A549 (cell line): ENCODE measurements around the gene ZNF470. TPM values are rescaled to one million over a fixed set of nuclear protein-coding genes. Genes with fewer than 3 reads are reported as not detected.

Experiments used
- ATAC-seq, 2 experiments: fragments of 200-7000 bp in 1 of 2; fragments of >200 bp in 1 of 2; cut with Nextera tagmentation in 1 of 2; cut with Tn5 transposase in 1 of 2; 3 replicates each; pipeline versions ENCODE4 v1.8.0 to v1.9.1; 2018 to 2020; ENCODE audit warnings: mild to moderate bottlenecking in 1 of 2, moderate library complexity in 1 of 2
- CTCF ChIA-PET: fragments of 300-600 bp; sonication (Branson Sonifier 250); formaldehyde crosslinking; extraction: SDS; loops from one replicate; lab custom pipeline; 2021; ENCODE audit warnings: antibody characterized with exemption, inconsistent platforms; lab: Yijun Ruan, JAX
- POLR2A ChIA-PET: fragments of 350-600 bp; formaldehyde crosslinking; extraction: SDS; loops from one replicate; lab custom pipeline; 2021; ENCODE audit warnings: antibody characterized with exemption, inconsistent platforms; lab: Yijun Ruan, JAX
- DNase-seq, 2 experiments: peaks; one replicate each; pipeline versions ENCODE4 v3.0.0 to v3.0.0-alpha.2; 2011 to 2016; ENCODE audit warnings: low read depth in 1 of 2, low spot score in 1 of 2
- FAIRE-seq: peaks from 2 replicates; lab custom pipeline; 2011; peaks lifted over from hg19 to GRCh38; lab: Jason Lieb, UNC
- H3K27ac ChIP-seq, 2 experiments: fragments of >200 bp; sonication (Bioruptor Twin); formaldehyde crosslinking; 3 replicates each; pipeline ENCODE4 v1.5.1; 2016 to 2017
- H3K4me1 ChIP-seq: fragments of >200 bp; sonication (Bioruptor Twin); formaldehyde crosslinking; 3 replicates; pipeline ENCODE4 v1.6.1; 2016
- H3K4me2 ChIP-seq: fragments of >200 bp; sonication (Bioruptor Twin); formaldehyde crosslinking; 3 replicates; pipeline ENCODE4 v1.6.1; 2016
- H3K4me3 ChIP-seq: fragments of >200 bp; sonication (Bioruptor Twin); formaldehyde crosslinking; 3 replicates; pipeline ENCODE4 v1.5.1; 2016
- H3K9me3 ChIP-seq: fragments of >200 bp; sonication (Bioruptor Twin); formaldehyde crosslinking; 3 replicates; pipeline ENCODE4 v1.6.1; 2016
- BHLHE40 ChIP-seq: IDR thresholded peaks from 2 replicates; pipeline ENCODE4 v1.6.1; 2012; ENCODE audit warnings: low read depth, low read length, inconsistent platforms
- CHD4 ChIP-seq: fragments of 200-600 bp; sonication (generic); IDR thresholded peaks from 2 replicates; pipeline ENCODE4 v1.6.1; 2016; ENCODE audit warnings: antibody characterized with exemption, mild to moderate bottlenecking, borderline replicate concordance
- EHMT2 ChIP-seq: fragments of 200-600 bp; sonication (generic); IDR thresholded peaks from 2 replicates; pipeline ENCODE4 v1.6.1; 2016; ENCODE audit warnings: antibody characterized with exemption, low read depth, mild to moderate bottlenecking, moderate library complexity
- FOSB ChIP-seq: fragments of 250-450 bp; sonication (Bioruptor Pico); IDR thresholded peaks from 2 replicates; pipeline ENCODE4 v1.5.0; 2020; ENCODE audit warnings: mild to moderate bottlenecking, moderate library complexity
- FOXS1 ChIP-seq: fragments of 250-450 bp; sonication (Bioruptor Pico); IDR thresholded peaks from 2 replicates; pipeline ENCODE4 v1.5.0; 2020; ENCODE audit warnings: mild to moderate bottlenecking, moderate library complexity
- HEYL ChIP-seq: fragments of 250-450 bp; sonication (Bioruptor Pico); IDR thresholded peaks from 2 replicates; pipeline ENCODE4 v1.8.0; 2021; ENCODE audit warnings: mild to moderate bottlenecking, moderate library complexity
- HOXA7 ChIP-seq: fragments of 250-450 bp; sonication (Bioruptor Pico); IDR thresholded peaks from 2 replicates; pipeline ENCODE4 v1.5.0; 2020; ENCODE audit warnings: mild to moderate bottlenecking, moderate library complexity
- HOXB13 ChIP-seq: fragments of 250-450 bp; sonication (Bioruptor Pico); IDR thresholded peaks from 2 replicates; pipeline ENCODE4 v1.5.0; 2020; ENCODE audit warnings: low read depth, mild to moderate bottlenecking, moderate library complexity
- HOXB5 ChIP-seq: fragments of 250-450 bp; sonication (Bioruptor Pico); IDR thresholded peaks from 2 replicates; pipeline ENCODE4 v1.5.0; 2020; ENCODE audit warnings: mild to moderate bottlenecking, moderate library complexity
- JUN ChIP-seq, 2 experiments: fragments of >200 bp; sonication (Bioruptor Twin); formaldehyde crosslinking; IDR thresholded peaks; 2 replicates in 1 of 2; 3 replicates in 1 of 2; pipeline ENCODE4 v1.6.1; 2016 to 2017
- KDM1A ChIP-seq: fragments of 200-600 bp; sonication (generic); IDR thresholded peaks from 2 replicates; pipeline ENCODE4 v1.6.1; 2016; ENCODE audit warnings: low read depth, mild to moderate bottlenecking
- KDM5A ChIP-seq: fragments of 200-600 bp; sonication (generic); IDR thresholded peaks from 2 replicates; pipeline ENCODE4 v1.6.1; 2016; ENCODE audit warnings: antibody characterized with exemption, mild to moderate bottlenecking
- MAFK ChIP-seq: fragments of 450-650 bp; IDR thresholded peaks from 2 replicates; pipeline ENCODE4 v1.6.1; 2014; ENCODE audit not compliant: partially characterized antibody
- NR3C1 ChIP-seq: fragments of >200 bp; sonication (Bioruptor Twin); formaldehyde crosslinking; IDR thresholded peaks from 3 replicates; pipeline ENCODE4 v1.6.1; 2017
- RAD21 ChIP-seq, 2 experiments: fragments of >200 bp in 1 of 2; sonication (Bioruptor Twin) in 1 of 2; formaldehyde crosslinking in 1 of 2; IDR thresholded peaks in 1 of 2; conservative IDR thresholded peaks in 1 of 2; 2 replicates in 1 of 2; 3 replicates in 1 of 2; pipeline ENCODE4 v1.6.1; 2012 to 2018; ENCODE audit warnings: inconsistent platforms in 1 of 2
- RFX5 ChIP-seq: fragments of 450-650 bp; IDR thresholded peaks from 2 replicates; pipeline ENCODE4 v1.7.1; 2014; ENCODE audit warnings: antibody characterized with exemption, mild to moderate bottlenecking, moderate library complexity
- RNF2 ChIP-seq: fragments of 200-600 bp; sonication (generic); IDR thresholded peaks from 2 replicates; pipeline ENCODE4 v1.6.1; 2016; ENCODE audit warnings: low read depth, mild to moderate bottlenecking, antibody characterized with exemption, moderate library complexity, borderline replicate concordance
- TFCP2L1 ChIP-seq: fragments of 250-450 bp; sonication (Bioruptor Pico); IDR thresholded peaks from 2 replicates; pipeline ENCODE4 v1.5.0; 2021; ENCODE audit warnings: mild to moderate bottlenecking
- TP53 ChIP-seq: fragments of 250-450 bp; sonication (Bioruptor Pico); IDR thresholded peaks from 2 replicates; pipeline ENCODE4 v1.5.0; 2021; ENCODE audit warnings: mild to moderate bottlenecking, moderate library complexity
- WGBS: methylation state at CpG from one replicate; pipeline ENCODE4 v1.1.6; 2017; ENCODE audit errors: missing lambda C conversion rate; 5-methylcytosine and 5-hydroxymethylcytosine counted together
- polyA plus RNA-seq, 4 experiments: library from polyadenylated mRNA; depleted of rRNA in 3 of 4; stranded (reverse); fragments of >200 nt; fragmentation: RNase III in 1 of 4; extraction: RNeasy Plus Mini Kit Qiagen cat#74134 plus additional on column Dnase treatment in 1 of 4; gene quantifications; 2 replicates in 3 of 4; 3 replicates in 1 of 4; pipeline ENCODE4 v1.2.3, GENCODE V29; 2011 to 2017
- TF ChIP-seq, protein P1 (sequence below): fragments of 250-450 bp; sonication (Bioruptor Pico); IDR thresholded peaks from 2 replicates; pipeline ENCODE4 v1.5.0; 2020; ENCODE audit warnings: low read depth, mild to moderate bottlenecking, moderate library complexity
- TF ChIP-seq, protein P2 (sequence below): fragments of 450-650 bp; IDR thresholded peaks from 2 replicates; pipeline ENCODE4 v1.6.1; 2014; ENCODE audit warnings: antibody characterized with exemption
- TF ChIP-seq, protein P3 (sequence below): fragments of 250-450 bp; sonication (Bioruptor Pico); IDR thresholded peaks from 2 replicates; pipeline ENCODE4 v1.5.0; 2021; ENCODE audit warnings: mild to moderate bottlenecking, moderate library complexity, borderline replicate concordance

ZNF470 gene
- polyA plus RNA-seq, 2 of the 4 experiments (the other 2 are of a cell fraction): 1.7 to 2.8 TPM

DNA sequence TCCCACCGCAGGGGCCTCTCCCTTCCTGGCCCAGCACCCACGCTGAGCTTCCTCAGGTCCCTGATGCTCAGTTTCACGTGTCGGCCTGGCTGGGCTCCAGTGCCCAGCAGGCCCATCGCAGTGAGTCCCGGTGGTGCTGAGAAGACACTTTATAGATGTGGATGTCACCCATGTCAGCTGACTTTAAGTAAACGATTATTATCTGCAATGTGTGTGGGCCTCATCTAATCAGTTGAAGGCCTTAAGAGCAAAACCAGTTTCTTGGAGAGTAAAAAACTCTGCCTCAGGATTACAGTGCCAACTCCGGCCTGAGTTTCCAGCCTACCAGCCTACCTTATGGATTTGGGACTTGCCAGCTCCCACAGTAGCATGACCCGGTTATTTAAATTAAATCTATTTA is 58.4 kb downstream of the ZNF470 start:
- WGBS: 92% methylated on average over 9 of the region's 9 CpGs
- ATAC-seq: no peak
- no peak for DNase-seq
- CTCF ChIA-PET: interaction anchor here (0.5 kb wide), 1 partner anchor 130 kb away, joined by 3 read pairs; no protein-coding TSS in a partner anchor
- Histone ChIP-seq H3K4me1 (no peaks in the 10 kb centered on the region), H3K27ac (no peak overlapping the region)
- POLR2A ChIA-PET: no interaction called here
- TF ChIP-seq, protein P1, sequence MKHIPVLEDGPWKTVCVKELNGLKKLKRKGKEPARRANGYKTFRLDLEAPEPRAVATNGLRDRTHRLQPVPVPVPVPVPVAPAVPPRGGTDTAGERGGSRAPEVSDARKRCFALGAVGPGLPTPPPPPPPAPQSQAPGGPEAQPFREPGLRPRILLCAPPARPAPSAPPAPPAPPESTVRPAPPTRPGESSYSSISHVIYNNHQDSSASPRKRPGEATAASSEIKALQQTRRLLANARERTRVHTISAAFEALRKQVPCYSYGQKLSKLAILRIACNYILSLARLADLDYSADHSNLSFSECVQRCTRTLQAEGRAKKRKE (CRISPR knock-in tag): no peak
- TF ChIP-seq, protein P2, sequence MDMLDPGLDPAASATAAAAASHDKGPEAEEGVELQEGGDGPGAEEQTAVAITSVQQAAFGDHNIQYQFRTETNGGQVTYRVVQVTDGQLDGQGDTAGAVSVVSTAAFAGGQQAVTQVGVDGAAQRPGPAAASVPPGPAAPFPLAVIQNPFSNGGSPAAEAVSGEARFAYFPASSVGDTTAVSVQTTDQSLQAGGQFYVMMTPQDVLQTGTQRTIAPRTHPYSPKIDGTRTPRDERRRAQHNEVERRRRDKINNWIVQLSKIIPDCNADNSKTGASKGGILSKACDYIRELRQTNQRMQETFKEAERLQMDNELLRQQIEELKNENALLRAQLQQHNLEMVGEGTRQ: no peak
- TF ChIP-seq EHMT2 (no peak), HOXA7 (CRISPR knock-in tag) (no peak), FOXS1 (CRISPR knock-in tag) (no peak), CHD4 (no peak), RFX5 (no peak), BHLHE40 (no peak), TP53 (CRISPR knock-in tag) (no peak), RAD21 (conservative IDR thresholded peaks at IDR 0.05 in 1 of 2, IDR thresholded peaks at IDR 0.05 in 1 of 2) (no peak)
- TF ChIP-seq, protein P3, sequence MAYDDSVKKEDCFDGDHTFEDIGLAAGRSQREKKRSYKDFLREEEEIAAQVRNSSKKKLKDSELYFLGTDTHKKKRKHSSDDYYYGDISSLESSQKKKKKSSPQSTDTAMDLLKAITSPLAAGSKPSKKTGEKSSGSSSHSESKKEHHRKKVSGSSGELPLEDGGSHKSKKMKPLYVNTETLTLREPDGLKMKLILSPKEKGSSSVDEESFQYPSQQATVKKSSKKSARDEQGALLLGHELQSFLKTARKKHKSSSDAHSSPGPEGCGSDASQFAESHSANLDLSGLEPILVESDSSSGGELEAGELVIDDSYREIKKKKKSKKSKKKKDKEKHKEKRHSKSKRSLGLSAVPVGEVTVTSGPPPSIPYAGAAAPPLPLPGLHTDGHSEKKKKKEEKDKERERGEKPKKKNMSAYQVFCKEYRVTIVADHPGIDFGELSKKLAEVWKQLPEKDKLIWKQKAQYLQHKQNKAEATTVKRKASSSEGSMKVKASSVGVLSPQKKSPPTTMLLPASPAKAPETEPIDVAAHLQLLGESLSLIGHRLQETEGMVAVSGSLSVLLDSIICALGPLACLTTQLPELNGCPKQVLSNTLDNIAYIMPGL (CRISPR knock-in tag): no peak
- TF ChIP-seq, all 56 proteins: peak for 0
- Histone ChIP-seq H3K4me3 (no peak overlapping the region), H3K9me3 (peaks cover 95% of the 10 kb centered on the region), H3K4me2 (no peak overlapping the region)
- no peak for FAIRE-seq

DNA sequence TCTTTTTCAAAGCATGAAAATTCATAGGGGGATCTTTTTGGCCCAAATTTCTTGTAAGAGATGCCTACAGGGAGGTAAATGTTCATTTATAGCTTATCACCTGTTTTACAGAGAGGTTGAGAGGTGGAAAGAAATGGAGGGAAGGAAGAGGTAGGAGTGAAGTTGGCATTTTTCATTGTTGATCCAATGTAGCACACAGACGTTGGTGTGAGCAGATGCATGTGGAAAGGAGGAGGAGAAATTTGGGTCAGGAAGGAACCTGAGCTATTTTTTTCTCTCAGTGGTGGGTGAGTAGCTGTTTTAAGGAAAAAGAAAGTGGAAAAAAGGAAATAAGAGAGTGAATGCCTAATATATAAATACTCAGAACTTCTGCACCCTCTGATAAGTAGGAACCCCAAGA is 65.8 kb downstream of the ZNF470 start:
- no peak overlapping the region for H3K4me2 ChIP-seq
- no peak overlapping the region for H3K4me3 ChIP-seq
- DNase-seq (no peak), FAIRE-seq (no peak), ATAC-seq (no peak)
- H3K9me3 ChIP-seq: peaks cover 80% of the 10 kb centered on the region
- ChIA-PET POLR2A (interaction anchor here (0.6 kb wide), 1 partner anchor 60 kb away, joined by 3 read pairs; no protein-coding TSS in a partner anchor), CTCF (no interaction called here)
- TF ChIP-seq HEYL (CRISPR knock-in tag): no peak
- TF ChIP-seq KDM5A: no peak
- TF ChIP-seq JUN (IDR thresholded peaks at IDR 0.05): no peak
- no peak for TF ChIP-seq EHMT2
- TF ChIP-seq HOXB13: no peak
- TF ChIP-seq HOXA7 (CRISPR knock-in tag): no peak
- no peak for TF ChIP-seq HOXB5
- TF ChIP-seq NR3C1: no peak
- no peak for TF ChIP-seq FOSB (CRISPR knock-in tag)
- no peak for TF ChIP-seq TFCP2L1 (CRISPR knock-in tag)
- TF ChIP-seq MAFK: no peak
- TF ChIP-seq FOXS1 (CRISPR knock-in tag): no peak
- TF ChIP-seq, protein P1 (CRISPR knock-in tag): no peak
- TF ChIP-seq KDM1A: no peak
- TF ChIP-seq RNF2: no peak
- H3K4me1 ChIP-seq: no peaks in the 10 kb centered on the region
- 0% methylated on average over 1 of the region's 1 CpG for WGBS
- H3K27ac ChIP-seq: no peak overlapping the region
